ENCODE data around the gene DPF1.

DPF1 gene

GRCh38 chr19:38216785-38217641 lies 7.0 kb downstream of the DPF1 start:
- no peak for DNase-seq

DNA sequence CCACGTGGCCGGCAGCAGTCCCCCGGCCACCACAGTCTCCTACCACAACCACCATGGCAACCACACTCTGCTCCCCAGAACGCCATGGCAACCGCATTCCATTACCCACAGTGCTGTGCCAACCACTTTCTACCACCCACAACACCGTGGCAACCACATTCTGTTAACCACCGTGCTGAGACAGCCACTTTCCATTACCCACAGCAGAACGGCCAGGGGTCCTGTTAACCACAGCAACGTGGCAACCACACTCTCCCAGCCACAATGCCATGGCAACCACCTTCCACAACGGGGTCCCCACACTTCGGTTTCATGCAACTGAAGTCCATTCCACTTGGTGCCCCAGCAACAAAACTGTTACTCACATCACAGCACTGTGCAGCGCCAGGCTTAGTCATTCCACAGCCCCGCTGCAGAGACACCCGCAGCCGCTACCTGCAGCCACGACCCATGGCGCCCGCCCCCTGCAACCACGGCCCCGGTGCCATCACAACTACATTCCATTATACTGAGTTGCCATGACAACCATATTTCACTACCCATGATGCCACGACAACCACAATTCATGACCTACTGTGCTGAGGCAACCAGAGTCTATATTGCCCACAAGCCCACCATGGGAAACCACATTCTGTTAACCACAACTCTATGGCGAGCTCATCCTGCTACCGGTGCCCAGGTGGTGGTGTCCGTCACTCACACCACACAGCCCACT lies 10.0 kb downstream of the DPF1 start:
- DNase-seq = peak; percentile 75

- no peak for DNase-seq
Measured at GRCh38 chr19:38213469-38213868, 10.6 kb downstream of the DPF1 start.

DNA sequence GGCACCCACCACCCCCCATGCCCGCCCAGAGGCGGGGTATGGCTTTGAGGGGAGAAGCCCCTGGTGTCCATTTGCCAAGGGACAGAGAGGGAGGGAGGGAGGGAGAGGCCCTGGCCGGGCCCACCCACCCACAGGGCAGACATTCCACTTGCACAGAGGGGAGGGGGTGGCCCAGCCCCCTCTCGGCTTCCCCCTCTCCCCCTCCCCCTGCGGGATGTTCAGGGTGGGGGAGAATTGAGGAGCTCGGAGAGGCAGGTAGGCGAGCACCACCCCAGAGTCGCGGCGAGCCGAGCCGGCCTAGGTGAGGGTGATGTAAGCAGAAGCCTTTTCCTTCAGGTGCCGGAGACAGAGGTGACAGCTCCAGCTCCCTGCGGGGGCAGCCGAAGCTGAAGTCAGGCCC lies 12.3 kb downstream of the DPF1 start:
- DNase-seq = no peak

GRCh38 chr19:38211151-38211591 lies 12.9 kb downstream of the DPF1 start:
- DNase-seq = no peak

- no peak for DNase-seq
Measured at GRCh38 chr19:38210458-38210987, 13.5 kb downstream of the DPF1 start.

GRCh38 chr19:38209671-38210457 lies 14.2 kb downstream of the DPF1 start:
- DNase-seq = no peak

DNA sequence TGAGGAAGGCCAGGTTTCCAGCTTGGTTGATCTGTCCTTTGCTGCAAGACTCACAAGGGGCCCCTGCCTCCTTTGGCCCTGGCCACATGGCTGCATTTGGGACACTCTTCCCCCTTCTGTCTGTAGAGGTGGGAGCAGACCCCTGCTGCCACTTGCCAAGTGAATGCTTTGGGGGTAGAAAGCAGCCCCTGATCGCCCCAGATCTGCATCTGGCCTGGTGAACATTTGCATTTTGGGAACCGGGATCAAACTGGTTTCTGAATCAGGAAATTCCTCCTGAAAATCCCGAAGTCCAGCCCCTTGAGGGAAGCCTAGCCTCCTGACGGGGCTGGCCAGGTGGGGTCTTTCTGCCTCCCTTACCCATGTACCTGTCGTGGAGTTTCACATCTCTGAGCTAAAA lies 14.9 kb downstream of the DPF1 start:
- DNase-seq = no peak

DNA sequence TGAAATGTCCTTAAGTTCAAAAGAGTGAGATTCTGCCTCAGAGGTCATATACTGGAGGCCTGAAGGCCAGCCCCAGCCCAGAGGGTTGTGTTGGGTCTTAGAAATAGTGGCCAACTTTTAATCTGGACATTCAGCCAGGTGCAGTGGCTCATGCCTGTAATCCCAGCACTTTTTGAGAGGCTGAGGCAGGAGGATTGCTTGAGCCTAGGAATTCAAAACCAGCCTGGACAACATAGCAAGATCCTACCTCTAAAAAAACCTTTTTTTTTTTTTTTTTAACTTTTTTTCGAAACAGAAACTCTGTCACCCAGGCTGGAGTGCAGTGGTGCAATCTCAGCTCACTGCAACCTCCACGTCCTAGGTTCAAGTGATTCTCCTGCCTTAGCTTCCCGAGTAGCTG lies 15.5 kb downstream of the DPF1 start:
- DNase-seq = no peak

- DNase-seq = no peak
Measured at GRCh38 chr19:38207543-38207942, 16.5 kb downstream of the DPF1 start.

GRCh38 chr19:38206928-38207327 lies 17.1 kb downstream of the DPF1 start:
- DNase-seq = no peak

- DNase-seq = no peak
Measured at GRCh38 chr19:38206006-38206745, 17.8 kb downstream of the DPF1 start.

DNA sequence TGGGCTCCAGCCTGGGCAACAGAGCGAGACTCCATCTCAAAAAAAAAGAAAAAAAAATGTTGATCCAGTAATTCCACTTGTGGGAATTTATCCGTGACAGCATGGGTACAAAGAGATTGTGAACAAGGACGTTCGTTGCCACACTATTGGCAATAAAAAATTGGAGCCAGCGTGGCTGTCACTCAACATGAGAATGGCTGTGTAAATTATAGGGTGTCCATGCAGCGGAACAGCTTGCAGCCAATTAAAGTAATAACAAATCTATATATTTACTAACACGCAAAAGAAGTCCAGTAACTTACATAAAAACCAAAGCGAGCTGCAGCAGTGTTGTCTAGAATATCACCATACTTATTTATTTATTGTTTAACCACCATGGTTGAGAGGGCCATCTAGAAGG lies 19.3 kb downstream of the DPF1 start:
- no peak for DNase-seq

GRCh38 chr19:38204096-38204495 lies 19.9 kb downstream of the DPF1 start:
- DNase-seq = no peak

DNA sequence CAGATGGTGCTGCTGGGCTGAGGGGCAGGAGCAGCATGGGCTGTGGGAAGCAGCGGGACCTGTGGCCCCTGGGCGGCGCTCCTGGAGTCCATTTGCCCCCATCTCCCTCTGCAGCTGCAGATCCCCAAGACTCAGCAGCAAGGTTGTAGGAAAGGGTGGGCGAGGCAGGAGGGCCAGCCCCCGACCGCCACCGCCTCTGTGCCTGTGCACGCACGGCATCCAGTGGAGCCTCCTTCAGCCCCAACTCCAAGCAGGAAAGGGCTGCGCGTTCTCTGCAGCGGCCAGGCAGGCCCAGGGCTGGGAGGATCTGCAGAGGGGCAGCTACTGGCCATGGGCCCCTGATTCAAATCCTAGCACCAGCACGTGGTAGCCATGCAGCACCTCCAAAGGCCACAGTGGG lies 20.8 kb downstream of the DPF1 start:
- no peak for DNase-seq

- no peak for DNase-seq
Measured at GRCh38 chr19:38202504-38202903, 21.5 kb downstream of the DPF1 start.

DNA sequence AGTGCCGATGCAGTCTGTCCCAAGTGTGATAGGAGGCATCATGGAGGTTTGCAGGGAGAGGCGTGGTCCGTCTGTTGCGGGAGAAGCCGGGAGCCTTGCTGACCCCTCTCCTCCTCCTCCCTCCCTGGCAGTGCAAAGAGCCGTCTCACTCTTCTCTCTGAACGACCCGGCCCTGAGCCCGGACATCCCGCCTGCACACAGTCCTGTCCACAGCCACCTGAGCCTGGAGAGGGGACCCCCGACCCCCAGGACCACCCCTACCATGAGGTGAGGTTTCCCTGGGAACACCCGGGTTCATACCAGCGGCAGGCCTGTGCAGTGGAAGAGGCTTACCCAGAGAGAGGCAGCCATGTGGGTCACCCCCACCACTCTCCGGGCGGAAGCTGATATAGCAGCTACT lies 22.3 kb downstream of the DPF1 start:
- DNase-seq = no peak

- DNase-seq = no peak
Measured at GRCh38 chr19:38199340-38199739, 24.7 kb downstream of the DPF1 start.

- no peak for DNase-seq
Measured at GRCh38 chr19:38197937-38198704, 25.9 kb downstream of the DPF1 start.

GRCh38 chr19:38196948-38197656 lies 26.9 kb downstream of the DPF1 start:
- DNase-seq = no peak

- DNase-seq = no peak
Measured at GRCh38 chr19:38196245-38196837, 27.7 kb downstream of the DPF1 start.

Measured in T1000 (cell line).